ENCODE measurements around the gene SCNN1G. TPM values are rescaled to one million over a fixed set of nuclear protein-coding genes. Genes with fewer than 3 reads are reported as not detected.
"Not testable (repeated sequence)": the region's sequence is repeated elsewhere in the genome, so short reads cannot be mapped to it uniquely, and the experiment has no call there.

The SCNN1G gene
- total and polyA plus RNA-seq, 3 experiments from 2014 or later, result not detected

- H3K27me3 Mint-ChIP-seq, result no peaks in the 10 kb centered on the region
- Histone ChIP-seq H3K27me3 (ENCODE audit: insufficient read depth, low read length, poor library complexity, severe bottlenecking) (no peaks in the 10 kb centered on the region), H3K36me3 (ENCODE audit: insufficient read depth, low read length) (no peaks in the 10 kb centered on the region), H3K27ac (ENCODE audit: low read depth, low read length) (no peak overlapping the region), H3K4me1 (ENCODE audit: insufficient read depth, low read length) (no peaks in the 10 kb centered on the region), H3K9me3 (ENCODE audit: low read length) (no peaks in the 10 kb centered on the region), H3K4me3 (ENCODE audit: low read length) (no peak overlapping the region)
- H3K4me1 Mint-ChIP-seq, result peaks cover 0 to 5% (median 0%) of the 10 kb centered on the region in 3 donors
- POLR2A ChIA-PET, result no interaction called here
- H3K27ac Mint-ChIP-seq, result no peak overlapping the region
- CTCF ChIA-PET, result no interaction called here
- peaks cover 0 to 20% (median 3%) of the 10 kb centered on the region in 3 donors for H3K36me3 Mint-ChIP-seq
- no peak for DNase-seq
- no peak overlapping the region for H3K4me3 Mint-ChIP-seq
- peaks cover 0 to 19% (median 7%) of the 10 kb centered on the region in 5 donors for H3K9me3 Mint-ChIP-seq
These were observed 41.0 kb upstream of the SCNN1G start for GRCh38 chr16:23141500-23141899.

- no peak overlapping the region for H3K27ac Mint-ChIP-seq
- no peak overlapping the region for H3K4me3 Mint-ChIP-seq
- peaks cover 0 to 6% (median 1%) of the 10 kb centered on the region in 3 donors for H3K4me1 Mint-ChIP-seq
- Histone ChIP-seq H3K4me1 (ENCODE audit: insufficient read depth, low read length) (no peaks in the 10 kb centered on the region), H3K4me3 (ENCODE audit: low read length) (no peak overlapping the region), H3K27me3 (ENCODE audit: insufficient read depth, low read length, poor library complexity, severe bottlenecking) (no peaks in the 10 kb centered on the region), H3K27ac (ENCODE audit: low read depth, low read length) (no peak overlapping the region), H3K36me3 (ENCODE audit: insufficient read depth, low read length) (no peaks in the 10 kb centered on the region), H3K9me3 (ENCODE audit: low read length) (no peaks in the 10 kb centered on the region)
- DNase-seq, result no peak
- H3K36me3 Mint-ChIP-seq, result peaks cover 0 to 18% (median under 1%) of the 10 kb centered on the region in 3 donors
- CTCF ChIA-PET, result no interaction called here
- POLR2A ChIA-PET, result no interaction called here
- H3K9me3 Mint-ChIP-seq, result peaks cover 0 to 17% (median 7%) of the 10 kb centered on the region in 5 donors
- no peaks in the 10 kb centered on the region for H3K27me3 Mint-ChIP-seq
These were observed 40.4 kb upstream of the SCNN1G start for GRCh38 chr16:23141959-23142740.

GRCh38 chr16:23143391-23143790, 39.2 kb upstream of the SCNN1G start:
- Mint-ChIP-seq H3K27ac (no peak overlapping the region), H3K4me1 (peaks cover 9 to 15% (median 11%) of the 10 kb centered on the region in 3 donors), H3K36me3 (peaks cover 0 to 6% (median 3%) of the 10 kb centered on the region in 3 donors), H3K4me3 (no peak overlapping the region), H3K27me3 (no peaks in the 10 kb centered on the region), H3K9me3 (peaks cover 0 to 5% (median 2%) of the 10 kb centered on the region in 5 donors)
- Histone ChIP-seq H3K27me3 (ENCODE audit: insufficient read depth, low read length, poor library complexity, severe bottlenecking) (no peaks in the 10 kb centered on the region), H3K27ac (ENCODE audit: low read depth, low read length) (no peak overlapping the region), H3K4me3 (ENCODE audit: low read length) (no peak overlapping the region), H3K4me1 (ENCODE audit: insufficient read depth, low read length) (peaks cover 3% of the 10 kb centered on the region), H3K36me3 (ENCODE audit: insufficient read depth, low read length) (no peaks in the 10 kb centered on the region), H3K9me3 (ENCODE audit: low read length) (no peaks in the 10 kb centered on the region)
- ChIA-PET CTCF (no interaction called here), POLR2A (no interaction called here)
- DNase-seq, result no peak

GRCh38 chr16:23144393-23144792, 38.2 kb upstream of the SCNN1G start:
- H3K27me3 ChIP-seq (ENCODE audit: insufficient read depth, low read length, poor library complexity, severe bottlenecking); H3K9me3 Mint-ChIP-seq; H3K27ac Mint-ChIP-seq; H3K9me3 ChIP-seq (ENCODE audit: low read length); POLR2A ChIA-PET; H3K36me3 Mint-ChIP-seq; H3K4me3 ChIP-seq (ENCODE audit: low read length); H3K27ac ChIP-seq (ENCODE audit: low read depth, low read length); H3K36me3 ChIP-seq (ENCODE audit: insufficient read depth, low read length); CTCF ChIA-PET; DNase-seq; H3K4me1 ChIP-seq (ENCODE audit: insufficient read depth, low read length); H3K27me3 Mint-ChIP-seq: not testable (repeated sequence)
- Mint-ChIP-seq H3K4me1 (peaks cover 9 to 17% (median 12%) of the 10 kb centered on the region in 3 donors), H3K4me3 (peak overlapping the region in 1 of 7 donors; percentile 66)

- H3K4me1 Mint-ChIP-seq, result peaks cover 16 to 25% (median 20%) of the 10 kb centered on the region in 3 donors
- POLR2A ChIA-PET, result no interaction called here
- H3K4me3 Mint-ChIP-seq, result no peak overlapping the region
- H3K4me1 ChIP-seq (ENCODE audit: insufficient read depth, low read length), result peaks cover 9% of the 10 kb centered on the region
- H3K27ac ChIP-seq (ENCODE audit: low read depth, low read length), result no peak overlapping the region
- no peaks in the 10 kb centered on the region for H3K9me3 ChIP-seq (ENCODE audit: low read length)
- H3K9me3 Mint-ChIP-seq, result no peaks in the 10 kb centered on the region
- H3K27me3 Mint-ChIP-seq, result no peaks in the 10 kb centered on the region
- H3K27ac Mint-ChIP-seq, result no peak overlapping the region
- peaks cover 0 to 7% (median 0%) of the 10 kb centered on the region in 3 donors for H3K36me3 Mint-ChIP-seq
- H3K4me3 ChIP-seq (ENCODE audit: low read length), result no peak overlapping the region
- CTCF ChIA-PET, result no interaction called here
- no peak for DNase-seq
- no peaks in the 10 kb centered on the region for H3K27me3 ChIP-seq (ENCODE audit: insufficient read depth, low read length, poor library complexity, severe bottlenecking)
- no peaks in the 10 kb centered on the region for H3K36me3 ChIP-seq (ENCODE audit: insufficient read depth, low read length)
These were observed 37.4 kb upstream of the SCNN1G start for GRCh38 chr16:23145186-23145585.

GRCh38 chr16:23145608-23146007, 36.9 kb upstream of the SCNN1G start:
- no peaks in the 10 kb centered on the region for H3K27me3 Mint-ChIP-seq
- H3K9me3 Mint-ChIP-seq, result no peaks in the 10 kb centered on the region
- Histone ChIP-seq H3K4me1 (ENCODE audit: insufficient read depth, low read length) (peaks cover 9% of the 10 kb centered on the region), H3K36me3 (ENCODE audit: insufficient read depth, low read length) (no peaks in the 10 kb centered on the region), H3K27ac (ENCODE audit: low read depth, low read length) (no peak overlapping the region), H3K9me3 (ENCODE audit: low read length) (no peaks in the 10 kb centered on the region), H3K4me3 (ENCODE audit: low read length) (no peak overlapping the region), H3K27me3 (ENCODE audit: insufficient read depth, low read length, poor library complexity, severe bottlenecking) (no peaks in the 10 kb centered on the region)
- H3K36me3 Mint-ChIP-seq, result peaks cover 0 to 7% (median 0%) of the 10 kb centered on the region in 3 donors
- no peak overlapping the region for H3K4me3 Mint-ChIP-seq
- H3K27ac Mint-ChIP-seq, result no peak overlapping the region
- CTCF ChIA-PET, result no interaction called here
- DNase-seq, result no peak
- H3K4me1 Mint-ChIP-seq, result peaks cover 16 to 27% (median 21%) of the 10 kb centered on the region in 3 donors
- POLR2A ChIA-PET, result no interaction called here

- POLR2A ChIA-PET, result no interaction called here
- Mint-ChIP-seq H3K4me1 (peaks cover 16 to 27% (median 21%) of the 10 kb centered on the region in 3 donors), H3K27me3 (no peaks in the 10 kb centered on the region), H3K4me3 (peak overlapping the region; percentile 10 to 97 (median 66)), H3K36me3 (peaks cover 0 to 7% (median 0%) of the 10 kb centered on the region in 3 donors), H3K9me3 (no peaks in the 10 kb centered on the region), H3K27ac (no peak overlapping the region)
- Histone ChIP-seq H3K27me3 (ENCODE audit: insufficient read depth, low read length, poor library complexity, severe bottlenecking) (no peaks in the 10 kb centered on the region), H3K4me3 (ENCODE audit: low read length) (no peak overlapping the region), H3K9me3 (ENCODE audit: low read length) (no peaks in the 10 kb centered on the region), H3K4me1 (ENCODE audit: insufficient read depth, low read length) (peaks cover 9% of the 10 kb centered on the region), H3K36me3 (ENCODE audit: insufficient read depth, low read length) (no peaks in the 10 kb centered on the region), H3K27ac (ENCODE audit: low read depth, low read length) (no peak overlapping the region)
- DNase-seq, result no peak
- CTCF ChIA-PET, result no interaction called here
These were observed 35.5 kb upstream of the SCNN1G start for GRCh38 chr16:23146877-23147601.

- Mint-ChIP-seq H3K36me3 (peaks cover 0 to 7% (median 0%) of the 10 kb centered on the region in 3 donors), H3K4me1 (peaks cover 16 to 27% (median 21%) of the 10 kb centered on the region in 3 donors), H3K4me3 (peak overlapping the region; percentile 85 to 97 (median 93)), H3K9me3 (no peaks in the 10 kb centered on the region), H3K27ac (peak overlapping the region in 1 of 8 donors; percentile 86), H3K27me3 (peaks cover 0 to 2% of the 10 kb centered on the region in 2 donors)
- ChIA-PET POLR2A (no interaction called here), CTCF (no interaction called here)
- H3K36me3 ChIP-seq (ENCODE audit: insufficient read depth, low read length), result no peaks in the 10 kb centered on the region
- peaks cover 9% of the 10 kb centered on the region for H3K4me1 ChIP-seq (ENCODE audit: insufficient read depth, low read length)
- no peak for DNase-seq
- H3K9me3 ChIP-seq (ENCODE audit: low read length), result no peaks in the 10 kb centered on the region
- H3K4me3 ChIP-seq (ENCODE audit: low read length), result no peak overlapping the region
- no peak overlapping the region for H3K27ac ChIP-seq (ENCODE audit: low read depth, low read length)
- H3K27me3 ChIP-seq (ENCODE audit: insufficient read depth, low read length, poor library complexity, severe bottlenecking), result no peaks in the 10 kb centered on the region
These were observed 34.9 kb upstream of the SCNN1G start for GRCh38 chr16:23147666-23148065.
